Measurements from ENCODE around the gene ACP5. TPM values are rescaled to one million over a fixed set of nuclear protein-coding genes. Genes with fewer than 3 reads are reported as not detected.
"Not testable (repeated sequence)": the region's sequence is repeated elsewhere in the genome, so short reads cannot be mapped to it uniquely, and the experiment has no call there.

The ACP5 gene
- total RNA-seq, 1 donor from 2014 or later = 24.8 TPM

- no peak for DNase-seq (ENCODE audit: low read depth)
- no peaks in the 10 kb centered on the region for H3K27me3 ChIP-seq (ENCODE audit: control insufficient read depth, insufficient read depth, low read length)
- H3K36me3 ChIP-seq (ENCODE audit: control insufficient read depth, insufficient read depth, low read length) = peaks cover 7% of the 10 kb centered on the region
- no peak for TF ChIP-seq CTCF (IDR thresholded peaks at IDR 0.05; ENCODE audit: insufficient read depth, low read length, poor library complexity, severe bottlenecking)
- H3K4me3 ChIP-seq (ENCODE audit: low read depth, low read length) = no peak overlapping the region
Measured at GRCh38 chr19:11612816-11613511, 35.5 kb upstream of the ACP5 start.

- peaks cover 2% of the 10 kb centered on the region for H3K36me3 ChIP-seq (ENCODE audit: control insufficient read depth, insufficient read depth, low read length)
- DNase-seq (ENCODE audit: low read depth) = no peak
- H3K4me3 ChIP-seq (ENCODE audit: low read depth, low read length) = no peak overlapping the region
- TF ChIP-seq CTCF (IDR thresholded peaks at IDR 0.05; ENCODE audit: insufficient read depth, low read length, poor library complexity, severe bottlenecking) = no peak
- H3K27me3 ChIP-seq (ENCODE audit: control insufficient read depth, insufficient read depth, low read length) = no peaks in the 10 kb centered on the region
Measured at GRCh38 chr19:11611730-11612129, 34.3 kb upstream of the ACP5 start.

- Histone ChIP-seq H3K36me3 (ENCODE audit: control insufficient read depth, insufficient read depth, low read length) (no peaks in the 10 kb centered on the region), H3K27me3 (ENCODE audit: control insufficient read depth, insufficient read depth, low read length) (no peaks in the 10 kb centered on the region), H3K4me3 (ENCODE audit: low read depth, low read length) (no peak overlapping the region)
- no peak for TF ChIP-seq CTCF (IDR thresholded peaks at IDR 0.05; ENCODE audit: insufficient read depth, low read length, poor library complexity, severe bottlenecking)
- no peak for DNase-seq (ENCODE audit: low read depth)
Measured at GRCh38 chr19:11606484-11606883, 29.0 kb upstream of the ACP5 start.

GRCh38 chr19:11599704-11600103 is 22.3 kb upstream of the ACP5 start:
- not testable (repeated sequence) for DNase-seq (ENCODE audit: low read depth); H3K4me3 ChIP-seq (ENCODE audit: low read depth, low read length); H3K36me3 ChIP-seq (ENCODE audit: control insufficient read depth, insufficient read depth, low read length); H3K27me3 ChIP-seq (ENCODE audit: control insufficient read depth, insufficient read depth, low read length)

- no peak overlapping the region for H3K4me3 ChIP-seq (ENCODE audit: low read depth, low read length)
- no peaks in the 10 kb centered on the region for H3K27me3 ChIP-seq (ENCODE audit: control insufficient read depth, insufficient read depth, low read length)
- no peak for TF ChIP-seq CTCF (IDR thresholded peaks at IDR 0.05; ENCODE audit: insufficient read depth, low read length, poor library complexity, severe bottlenecking)
- H3K36me3 ChIP-seq (ENCODE audit: control insufficient read depth, insufficient read depth, low read length) = no peaks in the 10 kb centered on the region
- DNase-seq (ENCODE audit: low read depth) = no peak
Measured at GRCh38 chr19:11598746-11599145, 21.3 kb upstream of the ACP5 start.

GRCh38 chr19:11598103-11598483 is 20.6 kb upstream of the ACP5 start:
- TF ChIP-seq CTCF (IDR thresholded peaks at IDR 0.05; ENCODE audit: insufficient read depth, low read length, poor library complexity, severe bottlenecking) = no peak

More at GRCh38 chr19:11598103-11598483, 20.6 kb upstream of the ACP5 start:
- DNase-seq (ENCODE audit: low read depth) = no peak
- peak overlapping the region; percentile 92 for H3K4me3 ChIP-seq (ENCODE audit: low read depth, low read length)
- no peaks in the 10 kb centered on the region for H3K36me3 ChIP-seq (ENCODE audit: control insufficient read depth, insufficient read depth, low read length)
- no peaks in the 10 kb centered on the region for H3K27me3 ChIP-seq (ENCODE audit: control insufficient read depth, insufficient read depth, low read length)
